OCI-LY7 (cell line): Measurements from ENCODE around the gene EXT2. TPM values are rescaled to one million over a fixed set of nuclear protein-coding genes. Genes with fewer than 3 reads are reported as not detected.

Experiments
- BruUV-seq: library from RNA; stranded (reverse); fragments of 400-500 nt; replicated peaks from 2 replicates; lab custom pipeline; 2021; lab: Mats Ljungman, UMichigan
- CTCF ChIA-PET: fragments of 300-600 bp; sonication (Branson Sonifier 250); formaldehyde crosslinking; loops from one replicate; lab custom pipeline; 2022; ENCODE audit warnings: antibody characterized with exemption; ENCODE audit not compliant: unreplicated experiment; lab: Charles Lee
- POLR2A ChIA-PET: fragments of 300-600 bp; sonication (Branson Sonifier 250); formaldehyde crosslinking; loops from one replicate; lab custom pipeline; 2022; ENCODE audit warnings: antibody characterized with exemption; lab: Charles Lee
- DNase-seq: peaks from one replicate; pipeline ENCODE4 v3.0.0-alpha.2; 2015; ENCODE audit warnings: low spot score
- H2AFZ ChIP-seq: fragments of 200-600 bp; sonication (generic), shearing (Covaris generic); 2 replicates; pipeline ENCODE4 v1.6.1; 2014; ENCODE audit warnings: mild to moderate bottlenecking, antibody characterized with exemption, low read length, moderate library complexity
- H3K27ac ChIP-seq: fragments of 200-600 bp; sonication (generic); 2 replicates; pipeline ENCODE4 v1.5.1; 2014; ENCODE audit warnings: mixed run types, low read depth, mild to moderate bottlenecking, moderate library complexity, low read length, inconsistent platforms; ENCODE audit not compliant: poor library complexity, severe bottlenecking
- H3K36me3 ChIP-seq: fragments of 200-600 bp; sonication (generic); 2 replicates; pipeline ENCODE4 v1.6.1; 2014; ENCODE audit warnings: mild to moderate bottlenecking, antibody characterized with exemption, low read length, moderate library complexity, mixed read lengths; ENCODE audit not compliant: insufficient read depth
- H3K4me1 ChIP-seq: fragments of 200-600 bp; sonication (generic); 2 replicates; pipeline ENCODE4 v1.5.1; 2014; ENCODE audit warnings: mild to moderate bottlenecking, low read length; ENCODE audit not compliant: insufficient read depth, poor library complexity, severe bottlenecking
- H3K4me2 ChIP-seq: fragments of 200-600 bp; sonication (generic); 2 replicates; pipeline ENCODE4 v1.6.1; 2014; ENCODE audit warnings: mild to moderate bottlenecking, low read length
- H3K4me3 ChIP-seq: fragments of 200-600 bp; sonication (generic); 2 replicates; pipeline ENCODE4 v1.5.1; 2014; ENCODE audit warnings: mild to moderate bottlenecking, low read depth, low read length; ENCODE audit not compliant: poor library complexity, severe bottlenecking
- H3K79me2 ChIP-seq: fragments of 200-600 bp; sonication (generic); 2 replicates; pipeline ENCODE4 v1.6.1; 2016; ENCODE audit warnings: low read depth, mild to moderate bottlenecking, low read length, moderate library complexity, mixed read lengths; ENCODE audit not compliant: insufficient read depth
- H3K9me2 ChIP-seq: fragments of 200-600 bp; sonication (generic); 2 replicates; pipeline ENCODE4 v1.6.1; 2016; ENCODE audit warnings: mild to moderate bottlenecking, low read length, mixed read lengths; ENCODE audit not compliant: insufficient read depth
- H3K9me3 ChIP-seq: fragments of 200-600 bp; sonication (generic); 2 replicates; pipeline ENCODE4 v1.6.1; 2014; ENCODE audit warnings: mild to moderate bottlenecking, mixed run types, low read length, mixed read lengths
- H4K20me1 ChIP-seq: fragments of 200-600 bp; sonication (generic); 2 replicates; pipeline ENCODE4 v1.6.1; 2014; ENCODE audit warnings: mild to moderate bottlenecking, antibody characterized with exemption, low read length, moderate library complexity, mixed read lengths; ENCODE audit not compliant: insufficient read depth
- CTCF ChIP-seq: fragments of 200-600 bp; sonication (generic); conservative IDR thresholded peaks from 2 replicates; pipeline ENCODE4 v1.5.1; 2014; ENCODE audit warnings: mild to moderate bottlenecking, antibody characterized with exemption, low read length, moderate library complexity, mixed read lengths
- EZH2phosphoT487 ChIP-seq: fragments of 200-600 bp; sonication (generic); IDR thresholded peaks from 2 replicates; pipeline ENCODE4 v1.6.1; 2018; ENCODE audit warnings: low read depth, borderline replicate concordance, mild to moderate bottlenecking, mixed run types, antibody characterized with exemption, low read length, moderate library complexity, mixed read lengths
- intact Hi-C: fragments of 100-400 bp; cut with micrococcal nuclease; formaldehyde crosslinking; loops from one replicate; pipeline ENCODE4 v1.10.0; 2022; ENCODE audit not compliant: unreplicated experiment
- total RNA-seq, 2 experiments: library from RNA; depleted of rRNA in 1 of 2; stranded (reverse); fragments of >200 nt in 1 of 2; shearing (Covaris generic) in 1 of 2; gene quantifications; 2 replicates each; pipeline ENCODE4 v1.2.3, GENCODE V29; 2014 to 2022

The EXT2 gene
- total RNA-seq, 2 experiments from 2014 or later: 22.3 to 31.8 TPM

DNA sequence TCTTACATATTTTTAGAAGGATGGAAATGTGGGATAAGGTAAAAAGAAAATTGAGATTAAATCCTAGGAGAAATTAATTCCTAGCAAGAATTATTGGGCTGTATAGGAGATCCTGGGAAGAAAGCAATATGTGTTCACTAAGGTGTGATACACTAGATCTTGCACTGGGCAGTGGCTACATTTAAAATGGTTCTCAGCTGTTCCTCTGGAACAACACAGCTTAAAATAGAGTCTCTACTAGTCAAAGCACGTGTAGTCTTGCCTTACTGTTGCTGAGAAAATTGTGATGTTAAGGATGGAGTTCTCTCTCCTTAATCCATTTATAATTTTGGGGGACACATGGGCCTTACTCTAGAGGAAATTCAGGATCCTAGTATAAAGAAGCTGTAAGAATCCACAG, 54.9 kb downstream of the EXT2 start:
- Histone ChIP-seq H2AFZ (no peak overlapping the region), H4K20me1 (no peaks in the 10 kb centered on the region), H3K9me3 (no peaks in the 10 kb centered on the region), H3K9me2 (no peaks in the 10 kb centered on the region), H3K4me2 (no peak overlapping the region), H3K27ac (no peak overlapping the region), H3K4me3 (no peak overlapping the region), H3K79me2 (no peaks in the 10 kb centered on the region), H3K4me1 (no peaks in the 10 kb centered on the region), H3K36me3 (no peaks in the 10 kb centered on the region)
- POLR2A ChIA-PET: interaction anchor here (0.6 to 1.2 kb wide), 3 partner anchors 10 to 691 kb away, joined by 3 to 4 read pairs (median 3); no protein-coding TSS in a partner anchor
- TF ChIP-seq CTCF (no peak), EZH2phosphoT487 (no peak)
- intact Hi-C loops: no loop called here
- CTCF ChIA-PET: no interaction called here
- BruUV-seq: no TSS peak
- no peak for DNase-seq

DNA sequence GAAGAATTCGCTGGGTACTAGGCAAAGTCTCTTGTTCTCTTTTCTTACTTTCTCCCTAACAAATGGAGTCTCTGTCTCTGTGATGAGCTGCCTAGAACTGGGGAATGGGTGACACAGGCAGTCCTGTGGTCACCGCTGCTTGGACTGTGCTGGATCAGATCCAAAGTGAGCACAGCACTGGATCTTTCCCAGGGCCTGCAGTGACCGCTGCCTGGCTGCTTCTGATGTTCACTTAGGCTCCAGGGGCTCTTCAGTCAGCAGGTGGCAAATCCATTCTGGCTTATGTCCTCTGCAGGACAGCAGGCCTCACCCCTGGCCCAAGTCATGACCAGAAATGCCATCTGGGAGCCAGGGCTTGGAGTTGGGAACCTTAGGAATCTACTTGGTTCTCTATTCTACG, 61.5 kb downstream of the EXT2 start:
- no peak for TF ChIP-seq CTCF
- TF ChIP-seq EZH2phosphoT487: no peak
- ChIA-PET POLR2A (no interaction called here), CTCF (no interaction called here)
- DNase-seq: no peak
- H3K36me3 ChIP-seq: no peaks in the 10 kb centered on the region
- H3K4me2 ChIP-seq: no peak overlapping the region
- no TSS peak for BruUV-seq
- no peaks in the 10 kb centered on the region for H3K9me2 ChIP-seq
- H3K9me3 ChIP-seq: no peaks in the 10 kb centered on the region
- H3K27ac ChIP-seq: no peak overlapping the region
- H4K20me1 ChIP-seq: no peaks in the 10 kb centered on the region
- H2AFZ ChIP-seq: no peak overlapping the region
- H3K4me3 ChIP-seq: no peak overlapping the region
- H3K79me2 ChIP-seq: no peaks in the 10 kb centered on the region
- no peaks in the 10 kb centered on the region for H3K4me1 ChIP-seq
- intact Hi-C loops: no loop called here

- intact Hi-C loops: no loop called here
These were observed 62.9 kb downstream of the EXT2 start for GRCh38 chr11:44158384-44158783.

More at GRCh38 chr11:44158384-44158783, 62.9 kb downstream of the EXT2 start:
- H3K27ac ChIP-seq: no peak overlapping the region
- no peaks in the 10 kb centered on the region for H3K79me2 ChIP-seq
- TF ChIP-seq CTCF: no peak
- TF ChIP-seq EZH2phosphoT487: no peak
- H3K4me1 ChIP-seq: no peaks in the 10 kb centered on the region
- H3K4me2 ChIP-seq: no peak overlapping the region
- H3K36me3 ChIP-seq: no peaks in the 10 kb centered on the region
- DNase-seq: no peak
- no peak overlapping the region for H3K4me3 ChIP-seq
- H4K20me1 ChIP-seq: no peaks in the 10 kb centered on the region
- no peak overlapping the region for H2AFZ ChIP-seq
- ChIA-PET CTCF (no interaction called here), POLR2A (interaction anchor here (1.1 kb wide), 1 partner anchor 63 kb away, joined by 3 read pairs; the partner anchor contains the start of gene EXT2)
- BruUV-seq: no TSS peak
- no peaks in the 10 kb centered on the region for H3K9me2 ChIP-seq
- H3K9me3 ChIP-seq: no peaks in the 10 kb centered on the region
